Brain pericyte (primary cell): ENCODE data around the gene ZC3H13.

ENCODE experiments used
- DNase-seq: peaks from one replicate; pipeline ENCODE4 v3.0.0-alpha.2; 2012; ENCODE audit warnings: low read depth, low spot score

The ZC3H13 gene

DNA sequence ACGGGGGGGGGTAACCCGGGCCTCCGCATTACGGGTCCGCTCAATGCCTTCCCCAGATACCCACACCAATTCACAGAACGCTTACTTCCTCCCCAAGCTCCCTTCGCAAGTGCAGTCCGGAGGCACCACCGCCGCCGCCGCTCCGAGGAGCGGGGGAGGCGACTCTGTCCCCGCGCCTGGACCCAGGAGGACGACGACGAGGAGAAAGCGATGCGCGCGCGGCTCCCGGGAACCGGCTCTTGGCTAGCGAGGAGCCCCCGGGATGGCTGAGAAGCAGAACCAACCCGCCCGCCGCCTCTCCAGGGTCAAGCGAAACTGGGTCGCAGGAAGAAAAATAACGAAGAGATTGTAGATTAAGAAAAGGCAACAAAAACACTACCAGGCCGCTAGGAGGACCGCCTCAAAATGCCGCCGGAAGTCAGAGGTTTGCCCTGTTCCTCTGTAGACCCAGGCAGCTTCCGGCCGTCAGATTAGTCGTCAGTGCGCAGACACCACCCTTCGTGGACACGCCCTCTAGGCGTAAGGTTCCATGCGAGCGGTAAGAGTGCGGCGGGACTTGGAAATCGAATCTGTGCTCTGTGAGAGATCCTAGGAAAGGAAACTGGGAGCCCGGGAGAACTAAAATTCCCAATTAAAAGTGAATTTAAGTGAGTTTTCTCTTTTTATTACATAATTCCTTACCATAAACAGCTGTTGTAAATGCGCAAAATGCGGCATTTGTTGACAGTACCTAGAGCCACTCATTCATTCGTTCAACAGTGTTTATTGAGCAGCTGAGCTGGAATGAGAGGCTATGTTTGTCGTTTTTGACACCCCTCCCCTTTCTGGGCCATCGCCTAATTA, at the start of gene ZC3H13:
ZC3H13 (minus strand) TSS at position 428 of the 843 bp plus-strand sequence. CDS start 7,239 bp downstream, outside the sequence.
- DNase-seq, result peak; percentile 80

DNA sequence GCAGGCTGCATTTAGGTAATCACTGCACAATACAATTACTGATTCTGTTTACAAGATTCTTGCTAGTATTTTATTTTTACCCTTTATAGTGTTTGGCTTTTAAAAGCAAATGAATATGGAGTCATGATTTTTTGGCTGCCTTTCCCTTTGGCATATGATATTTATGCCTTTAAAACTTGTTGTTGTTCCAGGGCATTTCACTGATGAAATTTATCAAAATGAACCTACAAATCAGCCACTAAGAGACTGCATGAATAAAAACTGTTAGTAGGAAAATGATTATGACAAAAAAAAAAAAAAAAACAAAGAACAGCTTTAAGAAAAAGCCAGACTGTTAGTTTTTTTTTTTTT, 49.7 kb upstream of the ZC3H13 start:
- DNase-seq, result no peak

- no peak for DNase-seq
Observed at GRCh38 chr13:46101484-46102254, 49.1 kb upstream of the ZC3H13 start.

DNA sequence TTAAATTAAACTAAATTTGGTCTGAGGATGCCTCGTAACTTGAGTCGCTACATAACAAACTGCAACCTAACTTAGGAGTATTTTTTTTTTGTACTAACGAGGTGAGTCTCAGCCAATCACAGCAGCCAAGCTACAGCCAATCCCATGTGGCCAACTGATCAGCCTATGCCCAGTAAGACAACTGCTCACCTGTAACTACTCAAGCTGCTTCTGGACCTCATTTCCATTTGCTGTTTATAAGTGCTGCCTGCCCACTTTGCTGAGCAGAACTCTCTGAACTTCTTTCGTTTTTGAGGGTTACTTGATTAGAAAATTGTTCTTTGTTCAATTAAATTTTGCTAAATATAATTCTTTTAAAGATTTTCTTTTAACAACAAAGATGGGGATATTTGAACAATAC, 48.5 kb upstream of the ZC3H13 start:
- DNase-seq, result no peak

DNA sequence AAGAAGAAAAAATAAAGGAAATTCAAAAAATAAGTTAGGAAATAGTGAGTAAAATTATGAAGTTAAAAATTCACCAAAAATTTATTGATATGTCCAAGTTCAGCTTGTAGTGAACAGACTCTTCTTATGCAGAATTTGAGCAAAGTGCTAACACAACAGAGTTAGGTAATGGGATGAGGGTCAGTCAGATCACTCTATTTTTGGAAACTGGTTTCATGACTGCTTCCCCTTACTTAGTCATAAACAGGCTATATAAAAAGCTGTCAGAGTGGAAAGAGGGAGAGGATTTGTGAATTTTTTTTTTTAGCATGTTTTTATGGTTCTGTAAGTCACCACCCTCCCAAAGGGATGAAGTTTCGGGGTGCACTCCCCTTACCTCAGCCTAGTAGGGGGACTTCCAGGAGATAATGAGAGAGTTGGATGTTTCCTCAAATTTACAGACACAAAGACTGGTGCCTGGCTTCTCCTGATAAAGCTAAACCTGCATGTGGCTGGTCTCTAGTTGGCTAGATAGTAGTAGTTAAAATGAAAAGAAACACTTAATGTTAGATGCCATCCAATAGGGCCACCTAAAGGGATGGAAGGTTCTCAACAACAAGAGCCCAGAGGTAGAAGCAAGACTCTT, 47.8 kb upstream of the ZC3H13 start:
- DNase-seq, result no peak

DNA sequence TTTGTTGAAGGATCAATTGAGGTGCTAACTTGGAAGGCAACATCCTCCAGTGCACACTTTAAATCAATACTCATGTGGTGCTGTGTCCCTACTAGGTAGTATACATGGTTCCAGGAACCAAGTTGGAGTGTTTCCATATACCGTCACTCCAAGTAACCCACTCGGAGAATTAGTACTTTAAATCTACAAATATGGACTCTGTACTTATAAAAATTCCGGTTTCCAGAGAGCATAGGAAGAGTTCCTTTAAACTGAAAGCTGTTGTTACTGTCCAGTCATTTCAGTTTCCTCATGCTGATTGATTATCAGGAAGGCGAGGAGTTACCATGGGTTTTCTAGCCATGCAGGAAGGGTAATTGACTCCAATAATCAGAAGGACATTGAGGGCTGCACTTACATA, 45.1 kb upstream of the ZC3H13 start:
- no peak for DNase-seq

- DNase-seq, result no peak
Observed at GRCh38 chr13:46097015-46097414, 44.5 kb upstream of the ZC3H13 start.

- no peak for DNase-seq
Observed at GRCh38 chr13:46094478-46094877, 41.9 kb upstream of the ZC3H13 start.

DNA sequence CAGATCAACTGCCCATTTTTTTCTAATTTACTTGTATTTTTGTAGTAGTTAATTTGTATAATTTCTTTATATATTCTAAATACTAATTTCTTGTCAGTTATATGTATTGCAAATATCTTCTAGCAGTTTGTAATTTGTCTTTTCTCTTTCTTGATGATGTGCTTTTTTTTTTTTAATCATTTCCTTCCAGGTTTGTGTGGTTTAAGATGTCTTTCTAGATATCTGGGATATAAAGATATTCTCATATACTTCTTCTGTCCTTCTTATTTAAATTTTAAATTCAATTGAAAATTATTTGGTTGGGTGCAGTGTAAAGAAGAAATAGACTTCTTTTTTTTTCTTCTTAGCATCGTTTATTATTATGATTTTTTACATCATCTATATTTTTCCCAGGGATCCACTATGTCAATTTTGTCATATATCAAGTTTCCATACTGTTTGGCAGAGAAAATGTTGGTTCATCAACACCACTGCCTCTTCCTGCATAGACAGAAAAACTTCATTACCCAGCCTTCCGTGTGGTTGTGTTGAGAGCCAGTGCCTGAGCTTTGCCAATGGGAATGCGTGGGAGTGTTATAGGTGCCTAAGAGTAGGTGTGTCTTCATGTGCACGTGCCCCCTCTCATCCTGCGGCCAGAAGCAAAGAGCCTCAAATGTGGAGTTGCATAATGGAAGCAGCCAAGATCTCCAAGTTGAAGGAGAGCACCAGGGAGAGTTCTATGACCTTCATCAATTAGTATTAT, 36.4 kb upstream of the ZC3H13 start:
- DNase-seq, result no peak

DNA sequence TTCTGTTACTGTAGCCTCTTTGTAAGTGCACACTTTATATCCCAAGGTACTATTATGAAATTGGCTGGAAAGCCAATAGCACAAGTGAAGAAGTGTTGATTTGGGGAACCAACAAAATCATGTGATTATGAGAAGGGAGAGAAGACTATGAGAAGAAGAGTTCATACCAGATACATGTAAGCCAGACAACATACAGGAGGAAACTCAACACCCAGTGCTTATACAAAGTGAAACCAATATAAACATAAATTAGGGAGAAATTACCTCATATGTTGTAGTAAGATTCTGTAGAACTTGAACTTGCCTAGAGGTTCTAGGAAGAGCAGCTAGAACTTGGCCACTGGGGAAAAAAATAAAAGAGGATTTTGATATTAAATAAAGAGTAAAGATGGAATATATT, 34.9 kb upstream of the ZC3H13 start:
- no peak for DNase-seq

- no peak for DNase-seq
Observed at GRCh38 chr13:46086985-46087384, 34.4 kb upstream of the ZC3H13 start.

DNA sequence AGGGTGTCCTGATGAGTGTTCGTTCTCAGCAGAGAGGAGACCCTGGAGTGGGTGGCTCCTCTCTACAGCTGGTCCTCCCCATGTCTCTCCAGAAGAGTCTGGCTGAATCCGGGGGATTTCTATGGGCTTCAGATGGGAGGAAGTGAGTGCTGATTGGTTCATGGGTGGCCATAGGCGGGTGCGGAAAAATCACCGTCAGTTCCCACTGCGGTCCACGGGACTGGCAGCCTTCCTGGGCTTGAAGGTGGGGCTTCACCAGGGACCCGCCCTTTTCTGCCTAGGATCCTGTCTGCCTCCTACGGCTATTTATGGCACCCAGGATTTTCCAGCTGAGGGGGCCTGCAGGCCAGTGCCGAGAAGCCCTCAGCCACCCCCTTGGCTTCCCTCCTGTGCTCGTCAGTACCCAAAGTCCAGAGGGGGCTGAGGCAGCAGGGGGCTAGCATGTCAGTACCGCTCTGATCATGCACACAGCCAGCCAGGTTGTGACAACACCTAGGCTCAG, 33.9 kb upstream of the ZC3H13 start:
- DNase-seq, result no peak

DNA sequence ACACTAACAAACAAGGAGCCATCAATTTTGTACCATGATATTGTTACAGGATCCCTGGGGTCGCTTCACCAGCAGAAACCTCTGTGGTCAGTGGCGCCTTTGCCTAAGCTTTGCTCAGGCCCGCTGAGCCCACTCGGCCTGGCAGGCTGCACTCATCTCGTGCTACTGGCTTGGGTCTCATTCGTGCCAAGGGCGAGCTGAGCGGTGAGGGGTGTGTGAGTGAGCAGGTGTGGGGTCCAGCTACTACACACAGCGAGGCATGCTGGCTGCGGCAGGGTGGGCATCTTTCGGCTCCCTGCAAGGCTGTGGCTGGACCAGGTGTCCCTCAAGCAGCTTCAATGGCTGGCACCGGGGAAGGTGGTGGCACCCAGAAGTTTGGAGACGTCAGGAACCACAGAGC, 33.2 kb upstream of the ZC3H13 start:
- no peak for DNase-seq

DNA sequence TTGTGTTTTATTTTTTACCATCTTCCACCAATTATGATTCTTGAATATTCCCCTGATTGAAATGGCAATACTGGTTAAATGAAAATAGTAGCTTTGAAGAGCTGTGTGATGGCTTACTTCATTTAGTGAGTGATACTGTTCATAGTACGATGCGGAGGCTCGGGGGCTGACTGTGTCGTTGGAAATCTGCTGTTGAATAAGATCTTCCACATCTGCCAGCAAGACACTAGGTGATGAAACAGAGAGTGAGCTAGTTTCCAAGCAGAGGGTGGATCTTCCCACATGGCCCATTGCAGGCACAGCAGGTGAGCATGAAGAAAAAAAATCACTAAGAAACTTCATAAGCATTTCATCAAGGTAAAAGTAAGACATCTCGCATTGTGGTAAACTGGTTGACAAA, 29.8 kb upstream of the ZC3H13 start:
- no peak for DNase-seq

GRCh38 chr13:46079770-46080169, 27.2 kb upstream of the ZC3H13 start:
- no peak for DNase-seq

GRCh38 chr13:46077265-46077664, 24.7 kb upstream of the ZC3H13 start:
- DNase-seq, result no peak

- no peak for DNase-seq
Observed at GRCh38 chr13:46076827-46077226, 24.3 kb upstream of the ZC3H13 start.

DNA sequence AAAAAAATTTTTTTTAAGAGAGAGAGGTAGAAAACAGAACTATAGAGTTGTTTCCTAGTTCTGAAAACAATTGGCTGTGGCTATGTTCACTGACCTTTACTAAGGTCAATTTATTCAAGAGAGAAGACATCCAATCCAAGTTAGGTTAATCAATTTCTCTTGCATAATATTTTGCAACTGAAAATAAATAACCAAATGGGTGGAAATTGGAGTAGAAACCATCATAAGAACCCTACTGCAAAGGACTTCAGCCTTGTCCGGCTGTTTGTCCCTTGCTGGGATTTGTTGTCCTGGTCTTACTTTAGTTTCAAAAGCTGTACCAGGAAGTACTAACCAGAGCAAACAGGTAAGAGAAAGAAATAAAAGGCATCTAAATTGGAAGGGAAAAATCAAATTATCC, 23.3 kb upstream of the ZC3H13 start:
- DNase-seq, result no peak

GRCh38 chr13:46071590-46072249, 19.2 kb upstream of the ZC3H13 start:
- no peak for DNase-seq

DNA sequence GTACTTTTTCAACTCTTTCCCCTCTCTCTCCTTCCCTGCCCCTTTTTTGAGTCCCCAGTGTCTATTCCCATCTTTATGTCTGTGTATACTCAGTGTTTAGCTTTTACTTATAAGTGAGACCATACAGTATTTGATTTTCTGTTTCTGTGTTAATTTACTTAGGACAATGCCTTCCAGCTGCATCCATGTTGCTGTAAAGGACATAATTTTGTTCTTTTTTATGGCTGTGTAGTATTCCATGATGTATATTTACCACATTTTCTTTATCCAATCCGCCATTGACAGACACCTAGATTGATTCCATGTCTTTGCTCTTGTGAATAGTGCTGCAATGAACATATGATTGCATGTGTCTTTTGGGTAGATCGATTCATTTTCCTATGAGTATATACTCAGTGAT, 10.7 kb upstream of the ZC3H13 start:
- no peak for DNase-seq

GRCh38 chr13:46062185-46062584, 9.6 kb upstream of the ZC3H13 start:
- DNase-seq, result no peak
